ENCODE data around the gene MERTK. TPM values are rescaled to one million over a fixed set of nuclear protein-coding genes. Genes with fewer than 3 reads are reported as not detected.

Gene MERTK
- total RNA-seq, 1 donor from 2014 or later = 5.1 TPM

GRCh38 chr2:111990375-111990774 lies 92.0 kb downstream of the MERTK start:
- Histone ChIP-seq H3K4me2 (ENCODE audit: low read length) (no peak overlapping the region), H3K27ac (ENCODE audit: low read depth, low read length) (no peak overlapping the region), H4K20me1 (ENCODE audit: insufficient read depth, low read length) (no peaks in the 10 kb centered on the region), H3K36me3 (ENCODE audit: insufficient read depth, low read length) (no peaks in the 10 kb centered on the region), H3K79me2 (ENCODE audit: insufficient read depth, low read length) (no peaks in the 10 kb centered on the region), H3K9ac (ENCODE audit: low read length) (no peak overlapping the region), H3K4me1 (ENCODE audit: insufficient read depth, low read length) (peaks cover 11% of the 10 kb centered on the region), H3K9me3 (ENCODE audit: insufficient read depth, low read depth, low read length) (no peaks in the 10 kb centered on the region), H3K27me3 (ENCODE audit: insufficient read depth, low read length) (no peaks in the 10 kb centered on the region), H3K4me3 (ENCODE audit: insufficient read depth, low read depth, low read length) (no peak overlapping the region), H2AFZ (ENCODE audit: low read depth, low read length) (no peak overlapping the region)
- Mint-ChIP-seq H3K27me3 (ENCODE audit: low read depth, unreplicated experiment) (no peaks in the 10 kb centered on the region), H3K27ac (ENCODE audit: unreplicated experiment) (no peak overlapping the region), H3K9me3 (ENCODE audit: unreplicated experiment) (no peaks in the 10 kb centered on the region), H3K36me3 (ENCODE audit: low read depth, unreplicated experiment) (peaks cover 7% of the 10 kb centered on the region), H3K4me3 (ENCODE audit: unreplicated experiment) (no peak overlapping the region), H3K4me1 (ENCODE audit: low read depth, unreplicated experiment) (peaks cover 5% of the 10 kb centered on the region)
- FAIRE-seq (no peak), DNase-seq (ENCODE audit: low read depth) (no peak)
- TF ChIP-seq CTCF (IDR thresholded peaks at IDR 0.05; ENCODE audit: insufficient read depth, low read depth, low read length) = no peak
- TF ChIP-seq EZH2 (IDR thresholded peaks at IDR 0.05; ENCODE audit: insufficient read depth, low read length) = no peak

- Histone ChIP-seq H3K27ac (ENCODE audit: low read depth, low read length) (no peak overlapping the region), H3K79me2 (ENCODE audit: insufficient read depth, low read length) (no peaks in the 10 kb centered on the region), H3K9me3 (ENCODE audit: insufficient read depth, low read depth, low read length) (no peaks in the 10 kb centered on the region), H3K4me1 (ENCODE audit: insufficient read depth, low read length) (peaks cover 11% of the 10 kb centered on the region), H2AFZ (ENCODE audit: low read depth, low read length) (no peak overlapping the region), H4K20me1 (ENCODE audit: insufficient read depth, low read length) (no peaks in the 10 kb centered on the region), H3K27me3 (ENCODE audit: insufficient read depth, low read length) (no peaks in the 10 kb centered on the region), H3K36me3 (ENCODE audit: insufficient read depth, low read length) (no peaks in the 10 kb centered on the region), H3K9ac (ENCODE audit: low read length) (no peak overlapping the region), H3K4me2 (ENCODE audit: low read length) (no peak overlapping the region), H3K4me3 (ENCODE audit: insufficient read depth, low read depth, low read length) (no peak overlapping the region)
- no peak for FAIRE-seq
- Mint-ChIP-seq H3K36me3 (ENCODE audit: low read depth, unreplicated experiment) (peaks cover 7% of the 10 kb centered on the region), H3K4me3 (ENCODE audit: unreplicated experiment) (no peak overlapping the region), H3K9me3 (ENCODE audit: unreplicated experiment) (no peaks in the 10 kb centered on the region), H3K27ac (ENCODE audit: unreplicated experiment) (no peak overlapping the region), H3K4me1 (ENCODE audit: low read depth, unreplicated experiment) (peaks cover 3% of the 10 kb centered on the region), H3K27me3 (ENCODE audit: low read depth, unreplicated experiment) (no peaks in the 10 kb centered on the region)
- no peak for TF ChIP-seq CTCF (IDR thresholded peaks at IDR 0.05; ENCODE audit: insufficient read depth, low read depth, low read length)
- no peak for TF ChIP-seq EZH2 (IDR thresholded peaks at IDR 0.05; ENCODE audit: insufficient read depth, low read length)
- DNase-seq (ENCODE audit: low read depth) = no peak
Observed at GRCh38 chr2:111990856-111991255, 92.4 kb downstream of the MERTK start.

GRCh38 chr2:111994042-111994441 lies 95.6 kb downstream of the MERTK start:
- no peak for FAIRE-seq
- Mint-ChIP-seq H3K9me3 (ENCODE audit: unreplicated experiment) (no peaks in the 10 kb centered on the region), H3K36me3 (ENCODE audit: low read depth, unreplicated experiment) (peaks cover 14% of the 10 kb centered on the region), H3K27ac (ENCODE audit: unreplicated experiment) (no peak overlapping the region), H3K27me3 (ENCODE audit: low read depth, unreplicated experiment) (no peaks in the 10 kb centered on the region), H3K4me3 (ENCODE audit: unreplicated experiment) (no peak overlapping the region), H3K4me1 (ENCODE audit: low read depth, unreplicated experiment) (no peaks in the 10 kb centered on the region)
- H3K27me3 ChIP-seq (ENCODE audit: insufficient read depth, low read length) = no peaks in the 10 kb centered on the region
- H3K9me3 ChIP-seq (ENCODE audit: insufficient read depth, low read depth, low read length) = no peaks in the 10 kb centered on the region
- no peaks in the 10 kb centered on the region for H3K4me1 ChIP-seq (ENCODE audit: insufficient read depth, low read length)
- no peaks in the 10 kb centered on the region for H3K36me3 ChIP-seq (ENCODE audit: insufficient read depth, low read length)
- no peaks in the 10 kb centered on the region for H3K79me2 ChIP-seq (ENCODE audit: insufficient read depth, low read length)
- H3K4me3 ChIP-seq (ENCODE audit: insufficient read depth, low read depth, low read length) = no peak overlapping the region
- no peak for DNase-seq (ENCODE audit: low read depth)
- no peak overlapping the region for H3K9ac ChIP-seq (ENCODE audit: low read length)
- H4K20me1 ChIP-seq (ENCODE audit: insufficient read depth, low read length) = no peaks in the 10 kb centered on the region
- H3K27ac ChIP-seq (ENCODE audit: low read depth, low read length) = no peak overlapping the region
- TF ChIP-seq EZH2 (IDR thresholded peaks at IDR 0.05; ENCODE audit: insufficient read depth, low read length) (no peak), CTCF (IDR thresholded peaks at IDR 0.05; ENCODE audit: insufficient read depth, low read depth, low read length) (no peak)
- H3K4me2 ChIP-seq (ENCODE audit: low read length) = no peak overlapping the region
- no peak overlapping the region for H2AFZ ChIP-seq (ENCODE audit: low read depth, low read length)

All from astrocyte (in vitro differentiated cells and primary cell).